NCI-H748 treated with DMSO at 0.1 percent for 48 hours (cell line): ENCODE results near the gene PLEKHF1.
"Not testable (repeated sequence)": the region's sequence is repeated elsewhere in the genome, so short reads cannot be mapped to it uniquely, and the experiment has no call there.

ENCODE experiments used
- DNase-seq: peaks from one replicate; lab custom pipeline; 2025; lab: John Stamatoyannopoulos, UW

PLEKHF1 gene

DNA sequence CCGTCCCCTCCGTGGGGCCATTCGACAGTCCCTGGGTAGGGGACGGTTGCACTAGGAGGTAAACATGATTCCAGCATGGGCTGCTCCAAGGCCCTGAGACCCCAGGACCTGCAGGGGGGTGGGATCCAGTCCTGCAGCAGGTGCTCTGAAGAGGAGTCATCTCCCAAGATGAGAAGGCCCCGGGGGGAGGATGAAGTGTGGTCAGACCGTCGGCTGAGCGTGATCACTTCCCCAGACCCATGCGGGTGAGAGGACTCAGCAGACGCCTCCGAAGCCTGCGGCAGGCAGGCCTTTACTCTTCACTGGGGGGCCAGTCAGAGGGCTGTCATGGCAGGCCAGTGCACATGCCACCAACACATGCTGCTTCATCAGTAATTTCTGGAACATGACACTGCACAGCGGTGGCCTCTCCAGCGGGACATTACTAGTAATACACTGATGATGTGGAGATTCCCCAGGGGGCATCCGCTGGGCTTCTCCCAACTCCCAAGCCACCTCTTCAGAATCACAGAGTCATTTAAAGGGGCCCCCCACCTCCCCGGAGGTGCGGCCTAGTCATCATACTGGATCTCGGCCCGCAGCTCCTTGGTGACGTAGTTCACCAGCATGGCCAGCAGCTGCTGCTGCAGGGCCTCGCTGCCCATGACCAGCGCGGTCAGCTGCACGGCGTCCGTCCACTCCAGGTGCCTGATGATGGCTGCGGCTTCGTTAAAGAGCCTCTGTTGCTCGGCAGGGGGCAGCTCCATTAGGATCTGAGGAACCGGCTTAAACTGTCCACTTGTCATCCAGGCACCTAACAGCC lies 37.1 kb downstream of the PLEKHF1 start:
- no peak for DNase-seq

DNA sequence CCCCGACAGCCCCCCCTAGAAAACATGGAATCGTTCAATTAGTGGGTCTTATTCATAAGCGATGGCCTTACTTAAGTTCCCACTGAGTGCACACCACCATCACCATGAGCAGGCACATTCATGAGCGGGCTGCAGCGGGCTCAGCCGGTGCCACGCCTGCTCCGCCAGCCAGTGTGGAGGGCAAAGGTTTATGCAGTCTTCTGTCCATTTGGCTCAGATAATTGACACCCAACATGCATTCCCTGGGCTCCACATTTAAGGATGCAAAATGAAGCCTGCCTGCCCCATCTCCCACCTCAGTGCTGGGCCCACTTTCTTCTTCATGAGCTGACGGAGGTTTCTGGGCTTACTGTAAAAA lies 37.7 kb downstream of the PLEKHF1 start:
- DNase-seq, result no peak

GRCh38 chr19:29704562-29705558 lies 39.6 kb downstream of the PLEKHF1 start:
- no peak for DNase-seq

DNA sequence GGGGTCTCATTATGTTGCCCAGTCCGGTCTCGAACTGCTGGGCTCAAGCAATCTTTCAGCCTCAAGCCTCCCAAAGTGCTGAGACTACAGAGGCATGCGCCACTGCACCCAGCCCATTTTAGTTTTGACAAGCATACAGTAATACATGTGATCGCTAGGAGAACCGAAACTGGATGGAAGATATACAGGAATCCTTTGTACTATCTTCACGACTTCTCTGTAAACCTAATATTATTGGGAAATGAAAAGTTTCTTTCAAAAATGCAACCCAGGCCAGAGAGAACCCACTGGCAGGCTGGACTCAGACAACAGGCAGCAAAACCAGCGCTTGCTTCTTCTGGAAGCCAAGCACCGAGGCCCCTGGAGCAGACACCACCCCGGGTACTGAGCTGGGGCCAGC lies 40.4 kb downstream of the PLEKHF1 start:
- no peak for DNase-seq

GRCh38 chr19:29706635-29707034 lies 41.4 kb downstream of the PLEKHF1 start:
- DNase-seq, result no peak

DNA sequence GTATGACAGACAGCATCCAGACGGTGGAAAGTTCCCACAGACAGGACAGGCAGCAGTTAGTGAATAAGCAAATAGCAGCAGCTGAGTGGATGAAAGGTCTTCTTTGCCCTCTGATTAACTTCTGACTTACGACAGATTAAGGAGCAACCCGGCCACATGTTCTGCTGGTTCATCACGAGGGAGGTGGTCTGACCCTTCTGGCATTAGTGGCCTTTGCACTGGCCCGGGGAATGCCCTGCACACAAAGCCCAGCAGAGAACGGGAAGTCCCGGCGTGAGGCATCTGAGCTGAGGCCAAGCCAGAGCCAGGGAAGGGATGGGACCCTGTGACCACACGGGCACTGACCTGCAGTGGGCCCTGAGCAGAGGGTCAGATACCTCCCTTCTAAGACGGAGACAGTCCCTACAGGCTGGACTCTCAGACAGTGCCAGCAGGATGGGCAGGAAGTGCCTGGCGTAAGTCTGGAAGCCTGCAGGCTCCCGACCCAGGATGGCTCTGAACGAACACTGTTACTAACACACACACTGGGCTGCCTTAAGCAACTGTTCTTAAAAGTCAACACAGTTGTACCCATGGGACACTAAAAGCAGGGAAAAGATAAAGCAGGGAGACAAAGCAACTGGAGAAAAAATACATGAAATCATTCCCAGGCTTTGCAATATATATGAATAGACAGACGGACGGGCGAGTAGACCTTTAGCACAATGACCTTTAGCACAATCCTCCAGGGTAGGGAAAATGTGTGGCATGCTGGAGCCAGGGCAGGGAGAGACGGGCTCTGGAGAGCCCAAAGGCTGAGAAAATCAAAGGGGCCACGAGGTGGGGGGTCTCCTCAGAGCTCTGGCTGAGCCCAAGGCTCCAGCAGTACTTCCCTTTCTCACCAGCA lies 43.5 kb downstream of the PLEKHF1 start:
- DNase-seq, result no peak

GRCh38 chr19:29709440-29709798 lies 44.2 kb downstream of the PLEKHF1 start:
- DNase-seq, result not testable (repeated sequence)

DNA sequence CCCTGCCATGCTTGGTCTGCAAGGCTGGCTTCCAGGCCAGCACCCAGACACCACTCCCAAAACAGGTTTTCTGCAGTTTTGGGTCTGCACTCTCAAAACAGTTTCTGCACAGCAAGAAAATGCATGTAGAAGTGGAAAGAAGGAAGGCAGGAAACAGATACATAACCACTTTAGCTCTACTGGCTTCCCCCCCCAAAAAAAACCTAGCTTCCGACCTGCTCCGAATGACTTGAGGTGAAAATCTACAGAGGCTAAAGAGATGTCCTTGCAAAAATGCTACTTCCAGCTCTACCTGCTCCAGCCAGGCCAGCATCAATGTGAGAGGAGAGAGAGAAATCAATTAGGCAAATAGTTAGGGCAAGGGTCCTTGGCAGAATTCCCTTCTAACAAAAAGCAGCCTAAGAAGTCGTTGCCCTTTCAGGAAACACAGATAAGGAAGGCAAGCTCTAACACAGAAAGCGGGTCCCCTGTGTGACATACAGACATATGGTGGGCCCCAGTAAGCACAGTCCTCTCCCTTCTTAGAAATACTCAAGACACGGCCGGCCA lies 46.4 kb downstream of the PLEKHF1 start:
- no peak for DNase-seq

GRCh38 chr19:29712744-29713516 lies 47.7 kb downstream of the PLEKHF1 start:
- DNase-seq, result no peak

GRCh38 chr19:29714371-29714952 lies 49.2 kb downstream of the PLEKHF1 start:
- DNase-seq, result no peak

DNA sequence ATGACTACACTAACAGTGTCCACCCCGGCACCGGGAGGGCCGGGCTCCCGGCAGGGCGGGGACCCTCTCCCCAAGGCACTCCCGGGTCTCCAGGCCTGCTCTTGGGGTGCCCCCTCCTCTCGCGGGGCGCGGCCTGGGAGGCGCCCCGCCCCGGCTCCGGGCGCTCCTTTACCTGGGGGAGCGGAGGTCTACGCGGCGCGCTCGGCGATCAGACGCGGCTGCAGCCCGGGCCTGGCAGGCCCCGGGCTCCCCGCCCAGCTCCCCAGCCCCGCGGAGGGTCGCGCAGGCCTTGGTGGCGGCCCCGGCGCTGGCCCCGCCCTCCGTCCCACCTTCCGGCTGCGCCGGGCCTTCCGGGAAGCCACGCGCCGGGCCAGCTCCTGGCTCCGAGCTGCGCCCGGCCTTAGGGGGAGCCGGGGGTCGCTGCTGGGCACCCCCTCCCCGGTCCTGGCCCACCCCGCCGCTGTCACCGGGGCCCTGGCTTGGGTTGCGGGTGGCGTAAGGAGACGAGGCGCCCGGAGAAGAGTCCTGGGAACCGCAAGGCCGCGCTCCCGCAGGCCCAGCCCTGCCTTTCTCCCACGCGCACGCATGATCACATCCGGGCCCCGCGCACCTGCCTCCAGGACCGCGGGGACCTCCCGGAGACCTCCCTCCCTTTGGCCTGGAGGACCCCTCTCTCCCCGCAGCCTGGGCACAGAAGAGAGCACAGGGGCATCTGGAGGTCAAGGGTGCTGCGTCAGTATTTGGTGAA lies 49.9 kb downstream of the PLEKHF1 start, which contains the start of gene C19orf12:
Gene C19orf12, minus strand, starts transcription at position 309 of the 748 bp plus-strand sequence. CDS start 6,848 bp downstream, outside the sequence.
- DNase-seq, result no peak

GRCh38 chr19:29715701-29716581 lies 50.7 kb downstream of the PLEKHF1 start:
- no peak for DNase-seq

GRCh38 chr19:29717051-29717450 lies 51.8 kb downstream of the PLEKHF1 start:
- no peak for DNase-seq

GRCh38 chr19:29724102-29724641 lies 58.9 kb downstream of the PLEKHF1 start:
- DNase-seq, result no peak

GRCh38 chr19:29724746-29725145 lies 59.5 kb downstream of the PLEKHF1 start:
- DNase-seq, result no peak
